Hematopoietic multipotent progenitor cell treated with erythropoietin and hydrocortisone succinate and interleukin-3 and kit ligand, for 6 days (in vitro differentiated cells): ENCODE data around the gene ECE2.

Source experiments
- DNase-seq: peaks from one replicate; pipeline ENCODE4 v3.0.0-alpha.2; 2015

The ECE2 gene

GRCh38 chr3:184272269-184272668 lies 3.6 kb upstream of the ECE2 start:
- no peak for DNase-seq

GRCh38 chr3:184275381-184275701 lies 481 bp upstream of the ECE2 start:
- no peak for DNase-seq

- no peak for DNase-seq
These were observed 1.5 kb downstream of the ECE2 start for GRCh38 chr3:184277366-184277765.

- DNase-seq = no peak
These were observed 7.1 kb downstream of the ECE2 start for GRCh38 chr3:184282941-184283340.

GRCh38 chr3:184283681-184284080 lies 7.9 kb downstream of the ECE2 start:
- DNase-seq = no peak

- DNase-seq = peak; percentile 67
These were observed 8.9 kb downstream of the ECE2 start for GRCh38 chr3:184284696-184285095.

- peak; percentile 78 for DNase-seq
These were observed 13.7 kb downstream of the ECE2 start for GRCh38 chr3:184289426-184289938.

GRCh38 chr3:184290331-184290730 lies 14.5 kb downstream of the ECE2 start:
- DNase-seq = no peak

GRCh38 chr3:184291044-184291737 lies 15.4 kb downstream of the ECE2 start:
- DNase-seq = no peak

- no peak for DNase-seq
These were observed 16.1 kb downstream of the ECE2 start for GRCh38 chr3:184291738-184292445.

GRCh38 chr3:184295771-184296170 lies 19.9 kb downstream of the ECE2 start:
- DNase-seq = no peak

- no peak for DNase-seq
These were observed 20.8 kb downstream of the ECE2 start for GRCh38 chr3:184296616-184297015.

GRCh38 chr3:184298759-184299487 lies 23.1 kb downstream of the ECE2 start, which contains the start of gene PSMD2:
PSMD2 (plus strand) TSS chr3:184299241; CDS start chr3:184299267, 26 bp downstream.
- DNase-seq = peak; percentile 99

- no peak for DNase-seq
These were observed 23.9 kb downstream of the ECE2 start for GRCh38 chr3:184299488-184300377.

- DNase-seq = no peak
These were observed 24.5 kb downstream of the ECE2 start for GRCh38 chr3:184300378-184300720.

- peak; percentile 65 for DNase-seq
These were observed 29.8 kb downstream of the ECE2 start for GRCh38 chr3:184305577-184305976.

- DNase-seq = peak; percentile 86
These were observed 30.6 kb downstream of the ECE2 start for GRCh38 chr3:184306341-184306972.

- DNase-seq = no peak
These were observed 32.1 kb downstream of the ECE2 start for GRCh38 chr3:184307915-184308314.

- DNase-seq = peak; percentile 37
These were observed 32.9 kb downstream of the ECE2 start for GRCh38 chr3:184308744-184309143.

GRCh38 chr3:184311633-184312032 lies 35.8 kb downstream of the ECE2 start:
- no peak for DNase-seq

GRCh38 chr3:184314363-184314699 lies 38.5 kb downstream of the ECE2 start, which contains the start of gene EIF4G1:
EIF4G1 (plus strand) TSS chr3:184314606; CDS start chr3:184315797, 1,191 bp downstream.
- DNase-seq = peak; percentile 96
